ENCODE data around the gene OLFML2B.
A peak's percentile ranks its signal among the peaks of the same experiment; 100 is the strongest.
"Not testable (repeated sequence)": the region's sequence is repeated elsewhere in the genome, so short reads cannot be mapped to it uniquely, and the experiment has no call there.

Gene OLFML2B

DNA sequence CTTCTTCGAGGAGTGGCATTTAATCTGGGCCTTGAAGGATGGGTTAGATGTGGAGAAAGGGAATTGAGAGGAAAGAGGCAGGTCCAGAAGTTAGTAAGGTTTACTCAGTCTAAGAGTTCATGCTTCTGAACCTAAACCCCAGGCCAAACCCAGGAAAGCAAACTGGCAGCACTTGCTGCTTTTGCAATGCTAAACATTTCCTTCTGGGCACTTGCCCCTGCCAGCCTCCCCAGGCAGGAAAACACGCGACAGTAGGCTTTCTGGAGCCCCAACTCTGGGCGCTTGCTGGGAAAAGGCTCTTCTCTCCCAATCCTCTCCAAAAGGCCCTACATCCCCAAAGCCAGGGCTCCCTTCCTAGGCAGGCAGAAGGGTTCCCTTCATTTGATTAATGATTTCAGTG is 2.5 kb downstream of the OLFML2B start:
- peak overlapping the region; percentile 20 for H3K4me3 ChIP-seq (ENCODE audit: low read depth, low read length)
- DNase-seq (ENCODE audit: low read depth, low spot score) = no peak
- TF ChIP-seq, protein P1, sequence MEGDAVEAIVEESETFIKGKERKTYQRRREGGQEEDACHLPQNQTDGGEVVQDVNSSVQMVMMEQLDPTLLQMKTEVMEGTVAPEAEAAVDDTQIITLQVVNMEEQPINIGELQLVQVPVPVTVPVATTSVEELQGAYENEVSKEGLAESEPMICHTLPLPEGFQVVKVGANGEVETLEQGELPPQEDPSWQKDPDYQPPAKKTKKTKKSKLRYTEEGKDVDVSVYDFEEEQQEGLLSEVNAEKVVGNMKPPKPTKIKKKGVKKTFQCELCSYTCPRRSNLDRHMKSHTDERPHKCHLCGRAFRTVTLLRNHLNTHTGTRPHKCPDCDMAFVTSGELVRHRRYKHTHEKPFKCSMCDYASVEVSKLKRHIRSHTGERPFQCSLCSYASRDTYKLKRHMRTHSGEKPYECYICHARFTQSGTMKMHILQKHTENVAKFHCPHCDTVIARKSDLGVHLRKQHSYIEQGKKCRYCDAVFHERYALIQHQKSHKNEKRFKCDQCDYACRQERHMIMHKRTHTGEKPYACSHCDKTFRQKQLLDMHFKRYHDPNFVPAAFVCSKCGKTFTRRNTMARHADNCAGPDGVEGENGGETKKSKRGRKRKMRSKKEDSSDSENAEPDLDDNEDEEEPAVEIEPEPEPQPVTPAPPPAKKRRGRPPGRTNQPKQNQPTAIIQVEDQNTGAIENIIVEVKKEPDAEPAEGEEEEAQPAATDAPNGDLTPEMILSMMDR (IDR thresholded peaks at IDR 0.05; ENCODE audit: insufficient read depth, low read length, missing control alignments) = no peak
- POLR2A ChIA-PET = no interaction called here
- CTCF ChIA-PET = interaction anchor here (1.2 to 23.1 kb wide), 2 partner anchors 48 to 224 kb away, joined by 3 to 797 read pairs; no protein-coding TSS in a partner anchor

DNA sequence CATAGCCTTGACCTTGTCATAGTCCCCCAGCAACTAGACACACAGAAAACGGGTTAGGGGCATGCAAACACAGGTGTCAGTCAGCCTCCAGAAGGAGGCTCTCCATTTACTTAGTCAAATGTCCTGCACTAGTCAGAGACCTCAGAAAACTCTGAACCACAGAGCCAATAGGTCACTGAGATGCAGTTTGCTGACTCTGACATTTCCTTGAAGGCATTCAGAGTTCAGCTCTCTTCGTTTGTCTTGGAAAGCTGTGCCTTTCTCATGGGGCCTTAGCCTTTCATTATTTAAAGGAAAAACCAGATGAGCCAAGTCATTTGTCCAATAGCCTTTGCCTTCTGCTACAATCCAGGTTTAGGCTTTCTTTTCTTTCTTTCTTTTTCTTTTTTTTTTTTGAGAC is 3.5 kb downstream of the OLFML2B start:
- ChIA-PET POLR2A (no interaction called here), CTCF (interaction anchor here (0.7 to 23.1 kb wide), 2 partner anchors 16 to 223 kb away, joined by 3 to 797 read pairs; no protein-coding TSS in a partner anchor)
- H3K4me3 ChIP-seq (ENCODE audit: low read depth, low read length) = no peak overlapping the region
- TF ChIP-seq, protein P1 (IDR thresholded peaks at IDR 0.05; ENCODE audit: insufficient read depth, low read length, missing control alignments) = no peak
- DNase-seq (ENCODE audit: low read depth, low spot score) = no peak

DNA sequence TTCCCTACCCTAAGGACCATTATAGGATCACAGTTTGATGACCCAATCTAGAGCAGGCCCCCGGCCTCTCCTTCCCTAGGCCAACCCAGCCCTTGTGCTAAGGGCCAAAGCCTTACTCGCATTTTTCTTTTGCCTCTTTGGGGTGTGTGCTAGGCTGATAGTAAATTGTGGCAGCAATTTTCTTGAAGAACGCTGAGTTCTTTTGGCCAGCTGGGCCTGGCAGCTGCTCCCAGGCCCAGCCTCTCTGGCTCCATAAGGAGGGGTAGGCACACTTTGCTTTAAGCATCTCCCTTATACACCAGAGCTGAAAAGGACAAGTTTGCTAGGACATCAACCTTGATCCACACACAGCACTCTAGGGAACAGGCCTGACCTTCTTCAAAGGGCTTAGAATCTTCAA is 4.2 kb downstream of the OLFML2B start:
- ChIA-PET POLR2A (no interaction called here), CTCF (interaction anchor here (0.6 to 23.1 kb wide), 6 partner anchors 12 to 274 kb away, joined by 3 to 797 read pairs (median 4); no protein-coding TSS in a partner anchor)
- TF ChIP-seq, protein P1 (IDR thresholded peaks at IDR 0.05; ENCODE audit: insufficient read depth, low read length, missing control alignments) = no peak
- no peak for DNase-seq (ENCODE audit: low read depth, low spot score)
- no peak overlapping the region for H3K4me3 ChIP-seq (ENCODE audit: low read depth, low read length)

DNA sequence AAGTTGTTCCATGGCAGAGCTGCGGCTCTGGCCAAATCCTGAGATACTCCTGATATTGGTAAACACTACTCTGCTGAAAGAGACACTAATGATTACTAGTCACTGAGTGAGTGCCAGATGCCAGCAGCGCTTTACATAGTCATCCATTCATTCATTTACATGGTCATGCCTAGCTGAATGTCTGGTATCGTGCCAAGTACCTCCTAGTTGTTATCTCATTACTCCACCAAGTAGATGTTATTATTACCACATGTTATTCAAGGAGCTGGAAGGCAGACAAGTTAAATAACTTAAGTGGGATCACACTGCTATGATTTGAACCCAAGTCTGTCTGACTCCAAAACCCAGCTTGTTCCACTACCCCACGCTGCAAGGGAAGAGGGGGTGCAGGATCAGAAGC is 4.7 kb downstream of the OLFML2B start:
- TF ChIP-seq, protein P1 (IDR thresholded peaks at IDR 0.05; ENCODE audit: insufficient read depth, low read length, missing control alignments) = no peak
- peak; percentile 59 for DNase-seq (ENCODE audit: low read depth, low spot score)
- ChIA-PET POLR2A (no interaction called here), CTCF (interaction anchor here (0.6 to 23.1 kb wide), 7 partner anchors 11 to 274 kb away, joined by 3 to 797 read pairs (median 4); no protein-coding TSS in a partner anchor)
- no peak overlapping the region for H3K4me3 ChIP-seq (ENCODE audit: low read depth, low read length)

DNA sequence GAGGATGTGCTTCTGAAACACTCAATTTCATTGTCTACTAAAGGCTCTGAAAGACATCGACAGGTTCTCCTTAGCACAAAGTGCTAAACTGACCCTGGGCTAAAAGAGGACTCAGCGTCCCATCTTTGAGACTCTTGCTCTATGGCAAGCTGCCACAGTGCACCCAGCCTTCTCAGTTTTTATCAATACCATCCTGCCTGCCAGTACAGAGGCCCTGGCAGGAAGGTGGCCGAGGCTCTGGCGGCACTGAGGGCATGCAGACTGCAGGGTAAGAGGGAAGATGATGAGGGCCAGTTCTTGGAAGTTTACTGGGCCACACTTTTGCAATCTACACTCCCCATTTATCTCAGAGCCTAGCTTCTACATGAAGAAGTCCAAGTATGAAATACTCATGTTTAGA is 5.3 kb downstream of the OLFML2B start:
- TF ChIP-seq, protein P1 (IDR thresholded peaks at IDR 0.05; ENCODE audit: insufficient read depth, low read length, missing control alignments) = no peak
- DNase-seq (ENCODE audit: low read depth, low spot score) = no peak
- ChIA-PET POLR2A (no interaction called here), CTCF (interaction anchor here (0.6 to 23.1 kb wide), 6 partner anchors 11 to 222 kb away, joined by 3 to 797 read pairs (median 4); no protein-coding TSS in a partner anchor)
- no peak overlapping the region for H3K4me3 ChIP-seq (ENCODE audit: low read depth, low read length)

DNA sequence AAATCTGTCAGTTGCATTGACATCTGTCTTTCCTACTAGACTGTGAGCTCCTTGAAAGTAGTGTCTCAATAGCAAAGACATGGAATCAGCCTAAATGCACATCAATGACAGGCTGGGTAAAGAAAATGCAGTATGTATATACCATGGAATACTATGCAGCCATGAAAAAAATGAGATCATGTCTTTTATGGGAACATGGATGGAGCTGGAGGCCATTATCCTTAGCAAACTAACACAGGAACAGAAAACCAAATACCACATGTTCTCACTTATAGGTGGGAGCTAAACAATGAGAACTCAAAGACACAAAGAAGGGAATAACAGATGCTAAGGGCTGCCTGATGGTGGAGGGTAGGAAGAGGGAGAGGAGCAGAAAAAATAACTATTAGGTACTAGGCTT is 5.9 kb downstream of the OLFML2B start:
- CTCF ChIA-PET = interaction anchor here (1.2 to 23.1 kb wide), 3 partner anchors 14 to 221 kb away, joined by 3 to 797 read pairs (median 14); no protein-coding TSS in a partner anchor
- POLR2A ChIA-PET; DNase-seq (ENCODE audit: low read depth, low spot score); H3K4me3 ChIP-seq (ENCODE audit: low read depth, low read length): not testable (repeated sequence)

DNA sequence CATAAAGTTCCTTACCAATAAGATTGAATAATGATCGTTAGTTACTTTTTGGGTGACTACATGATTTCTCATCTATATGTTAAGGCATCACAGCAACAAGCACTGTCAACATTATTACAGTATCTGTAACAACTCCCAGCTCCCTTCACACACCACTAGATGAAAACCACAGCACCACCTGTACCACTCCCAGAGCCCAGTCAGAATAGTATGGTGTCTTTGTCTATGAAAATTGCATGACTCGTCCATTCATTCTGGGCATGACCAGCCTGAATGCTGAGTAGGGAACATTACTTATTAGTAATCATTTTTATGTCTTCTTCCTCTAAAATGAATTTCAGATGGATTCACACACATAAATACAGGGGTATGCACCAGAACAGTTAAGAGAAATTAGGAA is 7.0 kb downstream of the OLFML2B start:
- no peak overlapping the region for H3K4me3 ChIP-seq (ENCODE audit: low read depth, low read length)
- POLR2A ChIA-PET = no interaction called here
- TF ChIP-seq, protein P1 (IDR thresholded peaks at IDR 0.05; ENCODE audit: insufficient read depth, low read length, missing control alignments) = no peak
- CTCF ChIA-PET = interaction anchor here (0.9 to 23.1 kb wide), 2 partner anchors 220 to 224 kb away, joined by 4 to 797 read pairs; no protein-coding TSS in a partner anchor
- DNase-seq (ENCODE audit: low read depth, low spot score) = no peak

Measured in AG04449 (cell line).